Urinary bladder (tissue), 4 donors: ENCODE measurements around the gene CHCHD6. TPM values are rescaled to one million over a fixed set of nuclear protein-coding genes. Genes with fewer than 3 reads are reported as not detected.

Experiments
- DNase-seq: peaks from one replicate; pipeline ENCODE4 v3.0.0-alpha.2; 2015; ENCODE audit errors: extremely low spot score
- H3K27ac ChIP-seq: one replicate; pipeline ENCODE4 v1.5.1; 2013; ENCODE audit warnings: low read depth, mild to moderate bottlenecking, moderate library complexity
- H3K36me3 ChIP-seq: one replicate; pipeline ENCODE4 v1.6.1; 2013; ENCODE audit warnings: mild to moderate bottlenecking, moderate library complexity; ENCODE audit not compliant: insufficient read depth
- H3K4me1 ChIP-seq: one replicate; pipeline ENCODE4 v1.6.1; 2013; ENCODE audit warnings: mild to moderate bottlenecking, moderate library complexity; ENCODE audit not compliant: insufficient read depth
- H3K4me3 ChIP-seq: one replicate; pipeline ENCODE4 v1.5.1; 2013; ENCODE audit warnings: low read depth, low read length
- WGBS: extraction: QIAGEN DNeasy Blood & Tissue Kit; methylation state at CpG from one replicate; pipeline ENCODE4 v1.1.7; 2013; 5-methylcytosine and 5-hydroxymethylcytosine counted together
- polyA plus RNA-seq: library from polyadenylated mRNA; stranded (reverse); fragments of 200-250 nt; gene quantifications from one replicate; pipeline ENCODE4 v1.2.3, GENCODE V29; 2013
- total RNA-seq: library from RNA; depleted of rRNA; stranded (reverse); fragments of >200 nt; gene quantifications from one replicate; pipeline ENCODE4 v1.2.3, GENCODE V29; 2014
- donor health status: healthy with polysubstance abuse.
- donor health status: healthy.

The CHCHD6 gene
- total and polyA plus RNA-seq, 2 donors = 5.4 to 20.9 TPM

DNA sequence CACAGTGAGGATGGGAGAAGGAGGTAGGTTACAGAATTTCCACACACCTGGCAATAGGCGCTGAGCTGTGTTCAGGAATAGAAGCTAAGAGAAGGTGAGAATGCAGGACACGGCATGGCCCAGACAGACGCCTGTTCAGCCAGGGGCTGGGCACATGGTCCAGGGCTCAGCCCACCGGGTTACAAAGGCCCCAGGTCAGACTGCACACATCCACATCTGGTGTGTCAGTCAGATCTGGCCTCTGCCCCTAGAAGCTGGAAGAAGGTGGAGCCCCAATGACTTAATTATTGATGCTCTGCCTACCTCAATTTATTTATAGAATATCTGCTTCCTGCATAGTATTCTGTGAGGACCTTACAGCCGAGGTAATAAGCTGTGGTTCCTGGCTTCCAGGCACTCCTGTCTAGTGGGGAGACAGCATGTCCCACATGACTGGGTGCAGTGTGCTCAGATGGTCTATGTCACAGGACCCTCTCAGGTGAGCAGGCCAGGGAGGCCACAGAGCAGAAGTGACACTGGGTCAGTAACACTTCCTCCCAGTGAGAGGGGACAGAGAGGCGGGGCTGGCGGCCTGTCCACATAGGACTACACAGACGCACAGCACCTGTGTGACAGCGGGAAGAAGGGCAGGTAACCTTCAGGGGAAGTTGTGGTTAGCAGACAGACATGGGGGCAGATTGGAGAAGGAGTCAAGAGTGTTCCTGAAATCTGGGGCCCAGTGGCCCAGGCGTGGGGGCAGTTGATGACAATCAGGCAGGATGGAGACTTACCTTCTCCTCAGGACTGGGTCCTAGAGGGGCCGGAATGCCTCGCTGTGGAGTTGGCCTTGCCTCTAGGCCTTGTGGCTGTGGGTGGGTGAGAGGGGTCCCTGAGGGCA, 240.3 kb downstream of the CHCHD6 start:
- Histone ChIP-seq H3K4me3 (no peak overlapping the region), H3K27ac (no peak overlapping the region), H3K36me3 (no peaks in the 10 kb centered on the region), H3K4me1 (no peaks in the 10 kb centered on the region)
- WGBS = 95% methylated on average over 12 of the region's 12 CpGs
- no peak for DNase-seq

DNA sequence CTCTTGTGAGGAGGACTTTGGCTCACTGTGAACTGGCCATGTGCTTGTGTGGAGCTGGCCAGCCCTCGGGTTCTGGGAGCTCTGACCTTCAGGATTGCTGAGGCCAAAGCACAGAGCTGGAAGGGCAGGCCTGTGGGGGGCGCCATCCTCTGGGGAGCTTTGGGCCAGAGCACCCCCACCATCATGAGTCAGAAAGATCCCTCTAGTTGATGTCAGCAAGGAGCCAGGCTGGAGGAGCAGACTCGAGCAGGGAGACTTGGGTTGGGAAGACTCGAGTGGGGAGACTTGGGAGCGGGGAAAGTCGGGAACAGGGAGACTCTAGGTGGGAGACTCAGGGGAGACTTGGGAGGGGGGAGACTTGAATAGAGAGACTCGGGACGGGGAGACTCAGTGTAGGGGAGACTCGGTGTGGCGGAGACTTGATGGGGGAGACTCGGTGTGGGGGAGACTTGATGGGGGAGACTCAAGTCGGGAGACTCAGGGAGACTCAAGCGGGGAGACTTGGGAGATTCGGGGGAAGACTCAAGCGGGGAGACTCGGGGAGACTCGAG, 241.2 kb downstream of the CHCHD6 start:
- no peak for DNase-seq
- WGBS = 91% methylated on average over 17 of the region's 17 CpGs
- Histone ChIP-seq H3K4me3 (no peak overlapping the region), H3K4me1 (no peaks in the 10 kb centered on the region), H3K27ac (no peak overlapping the region), H3K36me3 (no peaks in the 10 kb centered on the region)

DNA sequence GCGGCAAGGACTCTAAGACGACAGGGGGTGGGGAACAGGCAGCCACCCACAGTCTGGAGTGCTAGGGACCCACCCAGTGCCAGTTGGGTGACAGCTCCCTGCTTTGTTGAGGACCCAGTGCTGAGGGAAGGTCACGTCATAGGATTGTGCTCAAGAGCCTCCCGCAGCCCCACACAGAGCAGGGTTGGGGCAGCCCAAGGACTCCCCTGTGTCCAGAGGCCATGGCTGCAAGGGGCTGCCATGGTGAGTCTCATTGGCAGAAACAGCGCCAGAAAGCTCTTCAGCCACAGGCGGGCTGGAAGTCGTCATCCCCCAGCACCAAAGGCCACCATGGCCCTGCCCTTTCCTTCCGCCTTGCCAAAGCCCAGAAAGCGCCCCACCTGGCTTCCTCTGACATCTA, 241.9 kb downstream of the CHCHD6 start:
- no peaks in the 10 kb centered on the region for H3K4me1 ChIP-seq
- H3K36me3 ChIP-seq = no peaks in the 10 kb centered on the region
- no peak overlapping the region for H3K4me3 ChIP-seq
- WGBS = 92% methylated on average over 9 of the region's 9 CpGs
- H3K27ac ChIP-seq = no peak overlapping the region
- DNase-seq = no peak

DNA sequence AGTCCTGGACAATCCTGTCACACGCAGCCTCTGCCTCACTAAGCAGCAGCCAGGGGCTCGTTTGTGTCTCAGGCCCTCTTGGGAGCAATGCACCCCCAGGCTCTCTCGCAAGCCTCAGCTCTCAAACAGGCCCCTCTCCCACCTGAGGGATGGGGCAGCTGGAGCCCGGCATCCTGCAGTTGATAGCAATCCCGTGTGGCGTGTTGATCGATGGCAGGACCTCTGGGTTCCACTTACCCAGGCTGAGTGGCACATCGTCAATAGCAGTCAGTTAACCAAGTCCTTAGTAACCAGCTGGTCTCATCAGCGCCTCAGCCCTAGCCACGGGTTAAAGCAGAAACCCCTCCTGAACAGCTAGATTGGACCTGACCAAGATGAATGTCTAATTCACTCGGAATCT, 242.4 kb downstream of the CHCHD6 start:
- H3K4me3 ChIP-seq = no peak overlapping the region
- H3K27ac ChIP-seq = no peak overlapping the region
- H3K4me1 ChIP-seq = no peaks in the 10 kb centered on the region
- 89% methylated on average over 11 of the region's 11 CpGs for WGBS
- no peaks in the 10 kb centered on the region for H3K36me3 ChIP-seq
- DNase-seq = no peak

DNA sequence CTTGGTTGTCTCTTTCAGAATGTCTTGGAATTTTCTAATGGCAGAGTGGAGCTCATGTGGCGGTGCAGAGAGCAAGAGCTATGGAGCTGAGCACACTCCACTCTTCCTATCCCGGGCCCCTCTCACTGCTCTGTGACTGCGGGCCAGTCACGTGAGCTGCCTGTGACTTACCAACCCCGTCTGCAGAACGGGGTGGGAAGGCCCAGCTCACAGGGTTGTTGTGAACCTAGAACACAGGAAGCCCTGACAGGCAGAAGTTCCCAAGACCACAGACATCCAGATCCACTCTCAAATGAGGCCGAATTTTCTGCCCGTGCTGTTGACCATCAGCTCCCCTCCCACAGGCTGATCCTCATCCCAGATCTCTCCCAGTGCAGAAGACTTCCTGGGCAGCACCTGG, 243.4 kb downstream of the CHCHD6 start:
- DNase-seq = no peak
- WGBS = 72% methylated on average over 8 of the region's 8 CpGs
- no peak overlapping the region for H3K27ac ChIP-seq
- no peaks in the 10 kb centered on the region for H3K36me3 ChIP-seq
- H3K4me3 ChIP-seq = no peak overlapping the region
- H3K4me1 ChIP-seq = no peaks in the 10 kb centered on the region

DNA sequence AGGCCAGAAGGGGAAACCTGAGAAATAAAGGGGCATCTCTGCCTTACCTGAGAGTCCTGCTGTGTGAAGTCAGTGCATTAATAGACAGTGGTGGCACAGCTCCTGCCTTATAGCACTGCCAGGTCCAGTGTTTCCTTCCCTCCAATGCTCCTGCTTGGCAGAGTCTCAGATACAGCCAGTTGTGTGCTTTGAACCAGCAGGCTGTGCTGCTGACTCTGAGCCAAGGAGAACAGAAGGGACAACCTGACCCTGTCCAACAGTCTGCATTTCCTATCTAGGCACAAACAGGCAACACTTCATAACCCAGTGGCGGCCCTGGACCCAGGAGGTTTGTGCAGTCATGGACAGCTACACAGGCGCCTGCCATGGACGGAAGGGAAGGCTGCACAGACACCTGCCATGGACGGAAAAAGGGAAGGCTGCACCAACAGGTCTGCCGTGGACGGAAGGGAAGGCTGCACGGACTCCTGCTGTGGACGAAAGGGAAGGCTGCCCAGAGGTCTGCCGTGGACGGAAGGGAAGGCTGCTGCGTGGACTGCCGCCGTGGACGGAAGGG, 245.0 kb downstream of the CHCHD6 start:
- Histone ChIP-seq H3K4me1 (no peaks in the 10 kb centered on the region), H3K36me3 (no peaks in the 10 kb centered on the region), H3K27ac (no peak overlapping the region), H3K4me3 (no peak overlapping the region)
- DNase-seq = no peak
- 95% methylated on average over 14 of the region's 14 CpGs for WGBS

DNA sequence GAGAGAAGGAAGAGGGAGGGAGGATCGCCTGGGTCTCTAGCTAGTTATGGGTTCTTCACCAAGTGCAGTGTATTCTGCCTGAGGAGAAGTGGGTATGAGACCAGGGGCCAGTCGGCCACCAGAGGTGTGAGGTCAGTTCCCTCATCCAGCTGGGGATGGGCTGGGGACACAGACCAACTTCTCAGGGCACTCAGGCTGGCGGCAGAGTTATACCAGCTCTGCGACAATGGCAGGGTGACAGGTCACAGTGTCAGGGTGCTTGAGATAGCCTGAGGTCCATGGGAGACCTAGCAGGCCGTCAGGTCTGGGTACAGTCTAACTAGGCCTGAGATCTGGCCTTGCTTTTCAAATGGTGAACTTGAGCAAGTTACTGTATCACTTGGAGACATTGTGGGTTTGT, 247.5 kb downstream of the CHCHD6 start:
- no peaks in the 10 kb centered on the region for H3K36me3 ChIP-seq
- no peak for DNase-seq
- H3K4me3 ChIP-seq = no peak overlapping the region
- 95% methylated on average over 5 of the region's 5 CpGs for WGBS
- no peak overlapping the region for H3K27ac ChIP-seq
- no peaks in the 10 kb centered on the region for H3K4me1 ChIP-seq

DNA sequence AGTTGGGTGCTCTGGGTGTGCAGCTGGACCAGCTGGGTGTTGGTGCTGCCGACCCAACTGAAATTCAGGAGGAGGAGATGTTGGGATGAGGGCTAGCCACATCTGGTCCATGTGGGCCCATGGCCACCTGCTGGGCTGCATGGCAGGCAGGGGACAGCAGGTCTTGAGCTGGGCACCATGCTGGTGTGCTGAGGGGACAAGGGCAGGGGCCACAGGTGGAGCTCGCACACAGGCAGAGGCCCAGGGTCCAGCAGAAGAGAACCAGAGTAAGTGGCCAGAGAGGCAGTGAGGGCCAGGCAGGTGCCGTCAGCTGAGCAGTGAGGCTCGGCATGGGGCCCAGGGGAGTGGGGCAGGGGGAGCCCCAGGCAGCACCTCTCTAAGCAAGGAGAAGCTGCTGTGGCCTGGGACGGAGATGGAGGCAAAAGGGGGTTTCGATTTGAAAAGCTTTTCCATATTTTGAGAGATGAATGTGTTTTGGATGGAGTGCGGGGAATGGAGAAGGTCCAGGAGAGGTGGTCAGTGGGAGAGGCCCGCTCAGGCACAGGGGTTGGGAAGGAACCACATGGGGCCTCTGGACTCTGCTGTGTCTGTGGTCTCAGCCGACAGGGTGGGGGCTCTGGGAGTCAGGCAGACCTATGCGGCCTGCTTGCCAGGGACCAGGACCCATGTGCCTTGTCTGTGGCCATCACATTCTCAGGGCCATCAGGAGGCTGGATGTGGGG, 248.4 kb downstream of the CHCHD6 start:
- Histone ChIP-seq H3K4me3 (no peak overlapping the region), H3K36me3 (no peaks in the 10 kb centered on the region), H3K4me1 (no peaks in the 10 kb centered on the region), H3K27ac (no peak overlapping the region)
- no peak for DNase-seq
- 95% methylated on average over 10 of the region's 10 CpGs for WGBS

DNA sequence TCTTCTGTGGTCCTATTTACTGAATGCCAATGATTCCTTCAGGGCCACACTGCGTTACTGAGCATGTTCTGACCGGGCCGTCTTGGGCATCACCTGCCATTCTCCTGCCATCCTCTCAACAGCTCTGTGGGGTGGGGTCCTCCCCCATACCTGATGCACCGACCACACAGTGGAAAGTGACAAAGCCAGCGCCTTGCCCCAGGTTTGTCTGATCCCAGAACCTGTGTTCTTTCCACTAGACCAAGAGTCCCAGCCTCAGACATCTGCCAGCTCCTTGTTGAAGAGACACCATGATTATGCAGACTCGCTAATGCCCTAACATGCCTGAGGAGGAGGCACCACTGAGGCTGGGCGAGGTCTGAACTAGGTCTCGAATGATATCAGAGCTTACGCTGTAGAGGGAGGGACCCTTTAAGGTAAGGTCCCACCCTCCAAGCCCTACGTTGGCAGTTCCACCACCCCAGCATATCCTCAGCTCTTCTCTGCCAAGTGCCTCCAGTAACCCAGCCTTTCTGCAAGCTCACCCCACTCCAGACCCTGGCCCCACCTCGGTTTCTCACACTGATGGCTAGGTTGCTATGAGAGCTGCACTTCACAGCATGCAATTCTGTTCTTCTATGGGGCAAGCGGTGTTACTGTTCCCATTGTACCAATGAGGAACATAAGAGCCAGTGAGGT, 249.1 kb downstream of the CHCHD6 start:
- H3K4me1 ChIP-seq = no peaks in the 10 kb centered on the region
- 96% methylated on average over 12 of the region's 12 CpGs for WGBS
- no peak overlapping the region for H3K27ac ChIP-seq
- H3K36me3 ChIP-seq = no peaks in the 10 kb centered on the region
- no peak for DNase-seq
- no peak overlapping the region for H3K4me3 ChIP-seq

DNA sequence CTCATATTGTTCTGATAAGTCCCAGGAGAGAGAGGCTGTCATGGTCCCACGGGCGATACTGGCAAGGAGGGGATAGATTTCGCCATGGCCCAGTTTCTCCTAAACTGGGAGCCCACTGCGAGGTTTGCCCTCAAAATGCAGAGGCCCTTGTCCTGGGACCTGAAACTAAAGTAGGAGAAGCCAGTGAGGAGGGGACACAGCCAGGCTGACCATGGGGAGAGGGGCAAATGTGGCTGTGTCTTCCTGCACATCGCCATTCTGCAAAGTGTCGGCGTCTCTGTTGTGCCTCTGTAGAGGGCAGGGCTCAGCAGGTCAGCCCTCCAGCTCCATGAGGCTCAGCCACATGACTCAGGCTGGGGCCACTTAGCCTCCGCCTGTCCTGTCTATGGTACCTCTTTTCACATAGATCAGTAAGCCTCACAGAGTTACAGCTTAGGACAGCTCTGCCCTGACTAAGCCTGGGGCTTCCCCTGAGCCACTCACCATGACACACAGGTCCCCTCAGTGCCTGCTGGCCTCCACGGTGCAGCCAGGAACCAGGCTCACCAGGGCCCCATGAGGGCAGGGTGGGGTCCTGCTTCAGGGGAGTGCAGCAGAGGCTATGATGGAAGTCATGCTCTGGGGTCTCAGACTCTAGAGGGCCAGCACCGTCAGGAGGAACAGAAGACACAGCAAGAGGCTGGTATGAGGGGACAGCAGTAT, 250.3 kb downstream of the CHCHD6 start:
- H3K27ac ChIP-seq = no peak overlapping the region
- no peak for DNase-seq
- 87% methylated on average over 10 of the region's 10 CpGs for WGBS

DNA sequence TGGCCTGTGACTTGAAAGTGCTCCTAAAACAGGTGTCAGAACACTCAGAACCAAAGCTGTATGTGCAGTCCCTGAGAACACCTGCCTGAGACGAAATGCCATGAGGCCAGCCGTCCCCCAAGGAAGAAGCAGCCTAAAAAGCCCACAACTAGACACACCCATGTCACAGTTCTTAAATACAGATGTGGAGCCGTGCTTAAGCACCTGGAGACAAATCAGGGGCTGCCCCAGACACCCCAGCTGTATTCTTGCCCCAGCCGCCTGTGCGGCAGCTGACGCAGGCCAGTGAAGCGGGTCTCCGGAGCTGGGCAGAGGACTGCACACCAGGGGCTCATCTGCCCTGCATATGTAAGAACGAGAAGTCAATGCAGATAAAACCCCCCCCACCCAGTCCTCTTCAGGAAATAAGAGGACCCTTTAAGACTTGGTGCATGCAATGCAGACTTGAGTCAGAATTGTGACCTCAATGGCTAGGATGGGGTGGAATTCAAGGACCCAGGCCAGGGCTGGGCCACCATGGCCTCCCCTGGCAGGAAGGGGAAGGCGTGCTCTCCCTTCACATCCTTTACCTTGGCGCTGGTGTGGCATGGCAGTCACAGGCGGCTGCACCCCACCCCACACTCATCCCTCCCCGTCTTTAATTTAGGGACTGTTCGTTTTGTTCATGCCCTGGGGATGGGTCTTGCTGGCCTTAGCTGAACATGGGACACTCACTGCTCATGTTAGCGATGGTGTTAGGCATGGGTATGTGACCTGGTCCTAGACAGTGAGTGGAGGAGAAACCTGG, 251.2 kb downstream of the CHCHD6 start:
- Histone ChIP-seq H3K4me3 (no peak overlapping the region), H3K27ac (no peak overlapping the region), H3K36me3 (no peaks in the 10 kb centered on the region), H3K4me1 (no peaks in the 10 kb centered on the region)
- 95% methylated on average over 15 of the region's 15 CpGs for WGBS
- DNase-seq = no peak

More for the DNA sequence above, 250.3 kb downstream of the CHCHD6 start:
- H3K36me3 ChIP-seq = no peaks in the 10 kb centered on the region
- H3K4me1 ChIP-seq = no peaks in the 10 kb centered on the region
- no peak overlapping the region for H3K4me3 ChIP-seq

DNA sequence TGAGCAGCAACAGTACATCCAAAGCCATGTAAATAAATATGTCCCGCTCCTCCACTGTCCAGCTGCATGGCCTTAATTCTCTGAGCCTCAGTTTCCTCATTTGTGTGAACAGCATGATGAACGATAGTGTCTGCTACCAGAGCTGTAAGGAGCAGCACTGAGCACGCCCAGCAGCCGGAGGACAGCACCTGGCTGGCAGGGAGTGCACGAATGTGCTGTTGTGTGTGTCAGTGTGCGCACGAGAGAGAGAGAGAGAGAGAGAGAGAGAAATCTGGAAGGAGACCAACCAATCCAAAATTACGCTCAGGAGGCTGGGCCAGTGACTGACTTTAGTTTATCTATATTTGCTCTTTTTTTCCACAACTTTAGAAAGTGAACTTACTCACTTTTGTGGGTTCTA, 252.3 kb downstream of the CHCHD6 start:
- Histone ChIP-seq H3K4me1 (no peaks in the 10 kb centered on the region), H3K36me3 (no peaks in the 10 kb centered on the region), H3K27ac (no peak overlapping the region), H3K4me3 (no peak overlapping the region)
- DNase-seq = no peak
- WGBS = 73% methylated on average over 8 of the region's 8 CpGs
